OCI-LY3 (cell line): ENCODE measurements around the gene RPL10A.
"Not testable (repeated sequence)": the region's sequence is repeated elsewhere in the genome, so short reads cannot be mapped to it uniquely, and the experiment has no call there.

Experiments
- H2AFZ ChIP-seq: fragments of 200-600, 300-600 bp; shearing (Covaris generic); 2 replicates; pipeline ENCODE4 v1.6.0; 2014; ENCODE audit warnings: antibody characterized with exemption, low read depth, low read length
- H3K27ac ChIP-seq: fragments of 200-600, 300-600 bp; sonication (generic); 2 replicates; pipeline ENCODE4 v1.5.1; 2014; ENCODE audit warnings: mild to moderate bottlenecking, low read length, moderate library complexity, mixed read lengths
- H3K27me3 ChIP-seq: fragments of 200-600, 300-600 bp; sonication (generic); 2 replicates; pipeline ENCODE4 v1.6.1; 2014; ENCODE audit warnings: low read depth, low read length, mixed read lengths
- H3K36me3 ChIP-seq: fragments of 200-600, 300-600 bp; sonication (generic); replicated peaks from 2 replicates; pipeline ENCODE3; 2014; ENCODE audit warnings: low read depth, low read length, mixed read lengths
- H3K4me1 ChIP-seq: fragments of 300-600, 200-600 bp; sonication (generic); 2 replicates; pipeline ENCODE4 v1.6.1; 2014; ENCODE audit warnings: low read length, mixed read lengths
- H3K4me2 ChIP-seq: fragments of 200-600, 300-600 bp; sonication (generic); 2 replicates; pipeline ENCODE4 v1.6.1; 2014; ENCODE audit warnings: low read length, mixed read lengths
- H3K4me3 ChIP-seq: fragments of 300-600, 200-600 bp; sonication (generic); 2 replicates; pipeline ENCODE4 v1.5.1; 2014; ENCODE audit warnings: antibody characterized with exemption, mild to moderate bottlenecking, low read length, moderate library complexity
- H3K79me2 ChIP-seq: fragments of 300-600, 200-600 bp; shearing (Covaris generic); 2 replicates; pipeline ENCODE4 v1.6.1; 2014; ENCODE audit warnings: mild to moderate bottlenecking, low read length, mixed read lengths
- H3K9ac ChIP-seq: fragments of 300-600, 200-600 bp; shearing (Covaris generic); 2 replicates; pipeline ENCODE4 v1.6.0; 2014; ENCODE audit warnings: mild to moderate bottlenecking, low read length, moderate library complexity
- H3K9me3 ChIP-seq: fragments of 200-600, 300-600 bp; shearing (Covaris generic); 2 replicates; pipeline ENCODE4 v1.6.1; 2014; ENCODE audit warnings: low read length, mixed read lengths; ENCODE audit not compliant: insufficient read depth
- H4K20me1 ChIP-seq: fragments of 200-600, 300-600 bp; sonication (generic); 2 replicates; pipeline ENCODE4 v1.6.1; 2016; ENCODE audit warnings: low read length, mixed read lengths; ENCODE audit not compliant: insufficient read depth
- CTCF ChIP-seq: fragments of 200-600, 300-600 bp; sonication (generic); IDR thresholded peaks from 2 replicates; pipeline ENCODE4 v1.5.1; 2014; ENCODE audit warnings: antibody characterized with exemption, low read length, low read depth
- EZH2phosphoT487 ChIP-seq: fragments of 200-600 bp; shearing (Covaris generic); IDR thresholded peaks from 2 replicates; pipeline ENCODE4 v1.6.1; 2018; ENCODE audit warnings: antibody characterized with exemption, mixed run types, low read depth

The RPL10A gene

GRCh38 chr6:35429463-35429862 is 38.7 kb upstream of the RPL10A start:
- TF ChIP-seq CTCF, result no peak
- no peak for TF ChIP-seq EZH2phosphoT487
- Histone ChIP-seq H3K79me2 (no peaks in the 10 kb centered on the region), H4K20me1 (no peaks in the 10 kb centered on the region), H3K9ac (no peak overlapping the region), H3K4me2 (no peak overlapping the region), H3K36me3 (no peaks in the 10 kb centered on the region), H2AFZ (no peak overlapping the region), H3K27ac (no peak overlapping the region), H3K4me1 (peaks cover 5% of the 10 kb centered on the region; the same call in 1 of the 2 replicates), H3K9me3 (no peaks in the 10 kb centered on the region), H3K27me3 (no peaks in the 10 kb centered on the region), H3K4me3 (no peak overlapping the region)

GRCh38 chr6:35432291-35432690 is 35.9 kb upstream of the RPL10A start:
- TF ChIP-seq EZH2phosphoT487, result no peak
- TF ChIP-seq CTCF, result no peak
- Histone ChIP-seq H3K36me3 (no peaks in the 10 kb centered on the region), H2AFZ (no peak overlapping the region), H3K79me2 (no peaks in the 10 kb centered on the region), H3K4me3 (no peak overlapping the region), H3K27ac (no peak overlapping the region), H3K4me2 (no peak overlapping the region), H3K9ac (no peak overlapping the region), H3K9me3 (no peaks in the 10 kb centered on the region), H3K27me3 (no peaks in the 10 kb centered on the region), H4K20me1 (no peaks in the 10 kb centered on the region), H3K4me1 (no peaks in the 10 kb centered on the region)

GRCh38 chr6:35432702-35433101 is 35.5 kb upstream of the RPL10A start:
- H3K4me1 ChIP-seq, H3K27ac ChIP-seq, H3K79me2 ChIP-seq, H2AFZ ChIP-seq, H3K9ac ChIP-seq, H3K4me3 ChIP-seq, H3K27me3 ChIP-seq, H3K4me2 ChIP-seq, H4K20me1 ChIP-seq, H3K9me3 ChIP-seq, H3K36me3 ChIP-seq: not testable (repeated sequence)

GRCh38 chr6:35435074-35435837 is 32.9 kb upstream of the RPL10A start:
- no peak overlapping the region for H2AFZ ChIP-seq
- H3K4me1 ChIP-seq, result no peaks in the 10 kb centered on the region
- H3K4me2 ChIP-seq, result no peak overlapping the region
- H3K9ac ChIP-seq, result no peak overlapping the region
- no peak overlapping the region for H3K4me3 ChIP-seq
- H3K9me3 ChIP-seq, result no peaks in the 10 kb centered on the region
- H3K27ac ChIP-seq, result no peak overlapping the region
- H3K79me2 ChIP-seq, result no peaks in the 10 kb centered on the region
- H3K36me3 ChIP-seq, result no peaks in the 10 kb centered on the region
- TF ChIP-seq EZH2phosphoT487, result no peak
- TF ChIP-seq CTCF, result no peak
- H4K20me1 ChIP-seq, result no peaks in the 10 kb centered on the region
- H3K27me3 ChIP-seq, result no peaks in the 10 kb centered on the region
